AG04450 (cell line): Measurements from ENCODE around the gene SLTM. TPM values are rescaled to one million over a fixed set of nuclear protein-coding genes. Genes with fewer than 3 reads are reported as not detected.
"Not testable (repeated sequence)": the region's sequence is repeated elsewhere in the genome, so short reads cannot be mapped to it uniquely, and the experiment has no call there.

ENCODE experiments used
- CTCF ChIA-PET: fragments of 300-600, 350-600 bp; formaldehyde crosslinking; extraction: SDS; loops from one replicate; lab custom pipeline; 2022; ENCODE audit warnings: antibody characterized with exemption, inconsistent platforms; lab: Charles Lee
- POLR2A ChIA-PET: fragments of 350-600 bp; formaldehyde crosslinking; extraction: SDS; loops from one replicate; lab custom pipeline; 2021; ENCODE audit warnings: antibody characterized with exemption, inconsistent platforms; lab: Yijun Ruan, JAX
- DNase-seq: peaks from one replicate; pipeline ENCODE4 v3.0.0-alpha.2; 2011; ENCODE audit warnings: low read depth, low spot score
- H3K27ac ChIP-seq: one replicate; pipeline ENCODE4 v1.5.1; 2012; ENCODE audit warnings: low read depth, low read length, control low read depth
- H3K27me3 ChIP-seq: one replicate; pipeline ENCODE4 v1.6.0; 2012; ENCODE audit warnings: low read length; ENCODE audit not compliant: control insufficient read depth, insufficient read depth
- H3K4me3 ChIP-seq: 2 replicates; pipeline ENCODE4 v1.5.1; 2011; ENCODE audit warnings: mild to moderate bottlenecking, low read depth, low read length, control low read depth
- H3K9me3 ChIP-seq: 2 replicates; pipeline ENCODE4 v1.5.1; 2012; ENCODE audit warnings: low read length; ENCODE audit not compliant: control insufficient read depth, insufficient read depth
- polyA plus RNA-seq: library from polyadenylated mRNA; depleted of rRNA; stranded (reverse); fragments of >200 nt; gene quantifications from 2 replicates; pipeline ENCODE4 v1.2.3, GENCODE V29; 2011
- TF ChIP-seq, protein P1 (sequence below): IDR thresholded peaks from 2 replicates; pipeline ENCODE4 v1.5.1; 2011; ENCODE audit warnings: low read depth, low read length, control low read depth, inconsistent platforms

SLTM gene
- polyA plus RNA-seq, 1 experiment, result 36.2 TPM

DNA sequence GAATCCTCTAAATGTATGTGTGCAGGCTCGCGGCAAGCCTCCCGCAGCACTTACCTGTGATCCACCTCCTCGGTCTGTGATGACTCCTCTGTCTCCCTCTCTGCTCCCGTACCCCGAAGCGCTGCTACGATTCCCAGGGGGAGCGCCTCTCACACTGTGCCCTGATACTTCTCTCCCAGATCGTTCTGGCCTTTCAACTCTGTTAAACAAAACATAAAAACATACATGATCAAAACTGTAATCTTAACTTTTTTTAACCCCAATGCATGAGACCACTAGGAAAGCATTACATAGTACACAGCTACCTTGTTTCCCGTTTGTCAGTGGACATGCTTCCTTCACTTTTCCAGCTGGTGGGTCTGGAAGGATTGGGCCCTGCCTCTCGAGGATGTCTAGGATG lies 46.6 kb downstream of the SLTM start:
- Histone ChIP-seq H3K27me3 (no peaks in the 10 kb centered on the region), H3K27ac (no peak overlapping the region), H3K4me3 (no peak overlapping the region), H3K9me3 (no peaks in the 10 kb centered on the region)
- ChIA-PET CTCF (no interaction called here), POLR2A (no interaction called here)
- TF ChIP-seq, protein P1, sequence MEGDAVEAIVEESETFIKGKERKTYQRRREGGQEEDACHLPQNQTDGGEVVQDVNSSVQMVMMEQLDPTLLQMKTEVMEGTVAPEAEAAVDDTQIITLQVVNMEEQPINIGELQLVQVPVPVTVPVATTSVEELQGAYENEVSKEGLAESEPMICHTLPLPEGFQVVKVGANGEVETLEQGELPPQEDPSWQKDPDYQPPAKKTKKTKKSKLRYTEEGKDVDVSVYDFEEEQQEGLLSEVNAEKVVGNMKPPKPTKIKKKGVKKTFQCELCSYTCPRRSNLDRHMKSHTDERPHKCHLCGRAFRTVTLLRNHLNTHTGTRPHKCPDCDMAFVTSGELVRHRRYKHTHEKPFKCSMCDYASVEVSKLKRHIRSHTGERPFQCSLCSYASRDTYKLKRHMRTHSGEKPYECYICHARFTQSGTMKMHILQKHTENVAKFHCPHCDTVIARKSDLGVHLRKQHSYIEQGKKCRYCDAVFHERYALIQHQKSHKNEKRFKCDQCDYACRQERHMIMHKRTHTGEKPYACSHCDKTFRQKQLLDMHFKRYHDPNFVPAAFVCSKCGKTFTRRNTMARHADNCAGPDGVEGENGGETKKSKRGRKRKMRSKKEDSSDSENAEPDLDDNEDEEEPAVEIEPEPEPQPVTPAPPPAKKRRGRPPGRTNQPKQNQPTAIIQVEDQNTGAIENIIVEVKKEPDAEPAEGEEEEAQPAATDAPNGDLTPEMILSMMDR, result no peak
- no peak for DNase-seq

- H3K9me3 ChIP-seq, POLR2A ChIA-PET, DNase-seq, H3K27ac ChIP-seq, H3K27me3 ChIP-seq, H3K4me3 ChIP-seq: not testable (repeated sequence)
- CTCF ChIA-PET, result interaction anchor here (1.2 kb wide), 1 partner anchor 656 kb away, joined by 4 read pairs; no protein-coding TSS in a partner anchor
These were observed 49.6 kb downstream of the SLTM start for GRCh38 chr15:58883926-58884325.

DNA sequence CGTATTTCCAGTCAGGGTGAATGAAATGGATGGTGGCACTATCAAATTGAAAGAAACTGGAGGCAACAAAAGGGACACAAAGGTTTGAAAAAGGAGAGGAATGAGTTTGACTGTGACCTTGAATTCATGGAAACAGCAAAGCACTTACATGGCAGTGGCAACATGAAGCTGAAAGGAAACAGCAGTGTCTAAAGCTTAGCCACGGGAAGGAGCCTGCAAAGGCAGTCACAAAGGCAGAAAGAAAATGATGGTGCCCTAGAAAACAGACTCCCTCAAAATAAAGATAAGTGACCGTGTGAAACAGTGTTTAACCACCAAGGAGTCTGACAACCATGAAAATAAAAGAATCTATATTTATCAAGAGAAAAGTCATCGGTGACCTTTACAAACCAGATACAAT lies 51.2 kb downstream of the SLTM start:
- Histone ChIP-seq H3K4me3 (no peak overlapping the region), H3K9me3 (no peaks in the 10 kb centered on the region), H3K27ac (no peak overlapping the region), H3K27me3 (no peaks in the 10 kb centered on the region)
- TF ChIP-seq, protein P1, result no peak
- DNase-seq, result no peak
- POLR2A ChIA-PET, result interaction anchor here (0.7 kb wide), 1 partner anchor 9 kb away, joined by 6 read pairs; no protein-coding TSS in a partner anchor
- CTCF ChIA-PET, result no interaction called here

GRCh38 chr15:58880320-58880719 lies 53.2 kb downstream of the SLTM start:
- TF ChIP-seq, protein P1, result no peak
- CTCF ChIA-PET, result no interaction called here
- no peaks in the 10 kb centered on the region for H3K27me3 ChIP-seq
- H3K27ac ChIP-seq, result no peak overlapping the region
- H3K9me3 ChIP-seq, result no peaks in the 10 kb centered on the region
- no peak overlapping the region for H3K4me3 ChIP-seq
- POLR2A ChIA-PET, result no interaction called here
- no peak for DNase-seq

DNA sequence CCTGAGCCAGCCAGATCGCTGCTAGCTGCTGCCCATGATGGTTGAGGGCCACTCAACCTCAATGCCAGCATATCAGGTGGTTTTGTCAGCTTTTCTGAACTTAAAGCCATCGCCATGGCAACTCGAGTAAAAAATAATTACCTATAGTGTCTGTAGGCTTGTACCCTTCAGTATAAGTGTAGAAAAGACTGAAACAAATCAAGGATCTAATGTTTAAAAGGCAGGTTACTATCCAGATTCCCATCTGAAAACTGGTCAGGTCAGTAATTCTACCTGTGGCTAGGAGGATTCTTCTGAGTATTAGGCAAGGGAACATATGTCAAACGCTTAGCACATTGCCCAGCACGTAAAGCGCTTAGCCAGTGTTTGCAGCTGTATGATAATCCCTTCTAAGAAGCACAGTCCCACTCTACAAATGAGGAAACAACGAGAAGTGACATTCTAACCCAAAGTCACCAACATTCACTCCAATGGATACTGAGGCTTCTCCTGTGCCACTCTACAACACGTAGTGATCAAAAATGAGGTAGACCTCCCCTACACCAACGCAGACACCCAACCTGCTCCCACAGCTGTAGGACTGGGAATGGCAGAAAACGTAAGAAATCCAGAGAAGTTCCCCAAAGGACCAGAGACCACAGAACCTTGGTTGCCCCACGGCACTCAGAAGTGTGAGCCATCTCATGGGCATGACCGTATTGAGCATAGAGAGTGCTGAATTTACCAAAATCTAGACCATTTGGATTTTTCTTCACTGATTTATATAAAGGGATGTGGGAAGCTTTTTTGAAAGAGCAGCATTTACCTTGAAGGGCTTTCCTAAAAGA lies 55.3 kb downstream of the SLTM start:
- ChIA-PET CTCF (no interaction called here), POLR2A (no interaction called here)
- Histone ChIP-seq H3K4me3 (no peak overlapping the region), H3K27ac (no peak overlapping the region), H3K9me3 (no peaks in the 10 kb centered on the region), H3K27me3 (no peaks in the 10 kb centered on the region)
- TF ChIP-seq, protein P1, result no peak
- no peak for DNase-seq
